Fibroblast of the conjunctiva (primary cell): Measurements from ENCODE around the gene SSPN.

Experiments used
- DNase-seq: peaks from one replicate; pipeline ENCODE4 v3.0.0-alpha.2; 2010; ENCODE audit warnings: low read depth

SSPN gene

DNA sequence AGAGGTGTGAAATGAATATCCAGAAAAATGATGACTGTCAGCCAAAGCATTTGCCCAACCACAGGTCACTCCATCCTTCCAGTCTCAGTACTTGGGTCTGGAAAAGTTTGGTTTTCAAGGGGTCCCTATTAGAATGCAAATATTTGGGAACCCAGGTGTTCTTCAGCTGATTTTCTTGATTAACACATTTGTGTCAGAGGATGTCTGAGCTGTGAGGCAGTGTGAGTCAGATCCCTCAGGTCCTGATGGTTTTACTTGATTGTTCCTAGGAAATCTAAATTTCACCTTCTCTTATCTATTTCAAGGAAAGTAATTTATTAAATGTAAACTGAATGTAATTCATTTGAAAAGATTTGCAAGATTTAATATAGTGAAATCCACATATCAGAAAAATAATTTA lies 71.5 kb downstream of the SSPN start:
- no peak for DNase-seq

DNA sequence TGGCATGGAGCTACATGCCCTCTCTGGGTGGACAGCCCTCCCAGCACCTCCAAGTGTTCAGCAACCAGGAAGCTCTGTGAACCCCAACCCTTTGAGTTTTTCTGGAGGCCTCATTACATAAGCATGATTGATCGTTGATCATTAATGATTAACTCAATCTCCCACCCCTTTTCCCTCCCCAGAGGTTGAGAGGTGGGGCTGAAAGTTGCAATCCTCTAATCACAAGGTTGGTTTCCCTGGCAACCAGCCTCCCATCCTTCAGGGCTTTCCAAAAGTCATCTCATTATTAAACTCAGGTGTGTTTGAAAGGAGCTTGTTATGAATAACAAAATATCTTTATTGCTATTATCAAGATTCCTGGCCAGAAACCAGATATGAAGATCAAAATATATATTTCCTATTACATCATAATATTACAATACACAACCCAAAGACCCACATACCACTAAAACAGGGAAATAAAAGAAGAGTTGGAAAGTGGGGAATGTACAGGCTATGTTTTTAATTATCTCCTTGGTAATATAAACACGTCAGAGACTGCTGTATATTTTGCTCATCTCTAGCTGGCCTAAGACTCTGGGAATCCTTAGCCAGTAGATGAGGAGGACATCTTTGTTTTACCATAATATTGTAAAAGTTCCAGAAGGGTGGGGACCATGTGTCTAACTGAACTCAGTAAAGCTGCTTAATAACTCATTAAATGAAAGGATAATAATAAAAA lies 73.6 kb downstream of the SSPN start:
- DNase-seq: no peak

DNA sequence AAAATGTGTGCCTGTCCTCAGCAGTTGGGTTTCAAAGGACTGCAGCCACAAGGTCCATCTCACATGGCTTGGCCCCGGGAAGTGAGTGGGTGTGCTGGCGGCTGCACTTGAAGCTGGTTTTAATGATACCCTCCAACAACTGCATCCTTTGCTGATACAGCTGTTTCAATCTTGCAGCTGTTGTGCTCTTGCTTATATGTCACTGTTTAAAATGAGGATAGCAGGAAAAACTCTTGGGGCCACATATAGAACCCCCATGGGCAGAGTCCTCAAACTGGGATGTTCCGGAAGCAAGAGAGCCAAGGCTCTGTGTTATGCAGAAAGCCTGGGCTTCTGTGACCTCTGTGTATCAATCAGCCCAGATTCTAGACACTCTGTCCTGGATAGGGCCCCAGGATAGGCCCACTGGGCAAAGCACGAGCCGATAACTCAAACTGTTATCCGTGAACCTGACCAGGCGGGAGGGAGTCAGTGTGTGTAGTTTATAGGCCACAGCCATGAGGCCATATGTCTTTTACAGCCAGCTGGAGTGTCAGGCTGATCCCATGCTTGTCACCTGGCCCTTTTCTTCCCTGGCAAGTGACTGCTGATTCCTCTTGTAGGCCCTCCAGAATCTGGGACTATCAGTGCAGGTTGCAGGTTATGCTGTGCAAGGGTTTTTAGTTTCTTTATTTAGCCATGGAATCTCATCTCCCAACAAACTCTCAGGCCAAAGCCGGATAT lies 74.3 kb downstream of the SSPN start:
- DNase-seq: no peak

DNA sequence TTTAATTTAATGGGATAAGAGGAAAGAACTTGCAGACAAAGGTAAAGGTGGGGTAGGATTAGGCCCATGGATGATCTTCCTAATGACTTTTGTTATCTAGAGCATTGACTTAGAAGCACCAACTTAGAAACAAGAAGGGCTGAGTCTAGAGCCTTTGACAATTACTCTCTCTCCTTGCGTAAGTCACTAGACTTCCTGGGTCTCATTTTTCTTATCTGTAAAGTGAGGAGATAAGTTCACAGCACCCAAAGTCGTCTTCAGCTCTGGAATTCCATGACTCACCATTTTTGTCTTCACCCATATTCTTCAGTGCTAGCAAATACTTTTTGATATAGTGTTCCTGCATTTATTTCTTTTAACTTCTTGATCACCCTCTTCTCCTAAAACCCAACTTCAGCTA lies 75.7 kb downstream of the SSPN start:
- DNase-seq: no peak

DNA sequence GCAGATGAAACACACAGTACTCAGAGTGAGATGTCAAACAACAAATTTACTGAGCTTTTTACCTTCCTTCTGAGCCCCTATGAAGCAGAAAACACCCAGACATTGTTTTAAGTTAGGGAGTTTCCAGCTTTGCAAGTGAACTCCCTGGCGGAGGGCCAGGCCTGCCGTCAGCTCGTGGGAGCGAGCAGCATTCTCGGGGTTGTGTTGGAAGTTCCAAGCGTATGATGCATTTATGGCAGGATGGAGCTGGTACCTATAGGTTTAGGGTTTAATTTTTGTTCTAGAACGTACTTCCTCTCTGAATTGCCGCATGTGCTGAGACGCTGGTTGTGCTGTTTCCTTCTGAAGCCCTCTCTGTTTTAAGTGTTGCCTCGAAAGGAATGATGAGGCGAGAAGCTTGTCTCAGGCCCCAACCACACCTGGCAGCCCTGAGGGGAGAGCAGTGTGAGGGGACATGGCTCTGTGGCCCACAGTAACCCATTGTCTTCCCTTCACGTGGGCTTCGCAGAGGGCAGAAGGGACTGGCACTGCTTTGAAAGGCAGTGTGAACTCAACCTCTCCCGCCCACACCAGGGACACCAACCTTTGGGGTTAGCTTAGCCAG lies 76.6 kb downstream of the SSPN start:
- DNase-seq: peak; percentile 69

DNA sequence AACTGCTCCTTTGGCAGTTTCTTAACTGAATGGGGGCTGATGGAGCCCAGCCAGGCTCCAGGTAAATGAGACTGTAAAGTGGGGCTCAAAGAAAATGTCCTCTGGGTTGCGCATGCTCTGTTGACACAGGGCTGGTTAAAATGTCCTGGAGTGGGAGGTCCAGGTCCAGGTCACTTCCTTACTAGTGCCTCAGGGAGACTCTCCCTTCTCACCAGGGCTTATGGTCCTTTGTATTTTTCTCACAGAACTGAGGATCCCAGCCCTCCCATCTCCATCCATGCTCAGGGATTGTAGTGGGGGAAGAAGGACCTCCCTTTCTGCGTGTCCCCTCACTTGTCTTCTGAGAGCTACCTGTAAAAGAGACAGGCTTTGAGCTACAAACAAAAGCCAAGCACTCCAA lies 77.5 kb downstream of the SSPN start:
- DNase-seq: no peak

DNA sequence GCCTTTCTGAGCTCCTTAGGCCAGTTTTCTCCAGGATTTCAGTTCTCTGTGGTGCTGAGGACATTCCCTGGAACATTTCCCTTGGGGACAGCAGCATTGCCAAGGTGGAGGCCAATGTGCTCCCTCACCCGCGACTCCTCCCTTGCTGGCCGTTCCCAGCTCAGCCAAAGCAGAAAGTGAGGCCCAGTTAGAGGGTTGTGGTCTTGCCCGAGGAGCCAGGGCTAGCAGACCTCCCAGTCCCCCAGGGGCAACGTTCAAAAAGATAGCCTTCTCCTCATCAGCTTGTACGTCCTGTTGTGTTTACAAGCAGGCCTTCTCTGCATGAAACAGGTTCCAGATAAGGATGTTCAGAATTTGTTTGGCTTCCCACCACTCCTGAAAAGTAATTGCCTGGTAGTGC lies 78.4 kb downstream of the SSPN start:
- no peak for DNase-seq

DNA sequence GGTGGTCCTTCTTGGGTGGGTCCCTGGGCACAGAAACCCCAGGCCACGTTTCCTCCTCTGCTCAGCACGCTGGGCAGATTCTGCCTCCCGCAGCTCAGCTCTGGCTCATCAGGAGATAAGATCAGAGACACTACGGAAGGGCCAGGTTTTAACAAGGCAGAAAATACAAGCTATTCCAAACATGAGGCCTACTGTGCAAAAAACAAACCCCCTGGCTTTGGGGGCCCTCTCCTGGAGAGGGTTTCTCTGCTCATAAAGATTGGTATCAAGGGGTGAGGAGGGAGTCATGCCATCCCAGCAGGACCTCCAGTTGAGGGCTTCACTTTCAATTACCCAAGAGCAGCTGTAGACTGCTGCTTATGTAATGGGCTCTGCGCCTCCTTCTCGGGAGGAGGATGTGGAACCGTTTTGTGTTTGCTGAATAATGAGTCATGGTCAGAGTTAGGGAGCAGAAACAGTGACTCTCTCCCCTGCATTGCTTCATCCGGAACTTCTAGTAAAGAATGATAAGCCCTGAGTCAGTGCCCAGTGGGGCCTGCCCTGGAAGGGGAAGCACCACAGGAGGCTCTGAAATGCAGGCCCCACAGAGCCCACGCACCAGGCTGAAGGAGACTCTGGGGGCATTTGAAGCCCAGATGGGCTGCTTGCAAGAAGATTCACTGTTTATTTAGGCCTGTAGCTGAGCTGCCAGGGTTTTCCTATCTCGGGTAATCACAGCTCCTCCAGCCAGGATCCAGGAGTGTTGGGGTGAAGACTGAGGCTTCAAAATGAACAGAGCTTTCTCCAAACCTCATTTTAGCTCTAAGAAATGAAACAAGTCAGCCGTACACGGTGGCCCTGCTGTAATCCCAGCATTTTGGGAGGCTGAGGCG lies 79.3 kb downstream of the SSPN start:
- DNase-seq: peak; percentile 94

DNA sequence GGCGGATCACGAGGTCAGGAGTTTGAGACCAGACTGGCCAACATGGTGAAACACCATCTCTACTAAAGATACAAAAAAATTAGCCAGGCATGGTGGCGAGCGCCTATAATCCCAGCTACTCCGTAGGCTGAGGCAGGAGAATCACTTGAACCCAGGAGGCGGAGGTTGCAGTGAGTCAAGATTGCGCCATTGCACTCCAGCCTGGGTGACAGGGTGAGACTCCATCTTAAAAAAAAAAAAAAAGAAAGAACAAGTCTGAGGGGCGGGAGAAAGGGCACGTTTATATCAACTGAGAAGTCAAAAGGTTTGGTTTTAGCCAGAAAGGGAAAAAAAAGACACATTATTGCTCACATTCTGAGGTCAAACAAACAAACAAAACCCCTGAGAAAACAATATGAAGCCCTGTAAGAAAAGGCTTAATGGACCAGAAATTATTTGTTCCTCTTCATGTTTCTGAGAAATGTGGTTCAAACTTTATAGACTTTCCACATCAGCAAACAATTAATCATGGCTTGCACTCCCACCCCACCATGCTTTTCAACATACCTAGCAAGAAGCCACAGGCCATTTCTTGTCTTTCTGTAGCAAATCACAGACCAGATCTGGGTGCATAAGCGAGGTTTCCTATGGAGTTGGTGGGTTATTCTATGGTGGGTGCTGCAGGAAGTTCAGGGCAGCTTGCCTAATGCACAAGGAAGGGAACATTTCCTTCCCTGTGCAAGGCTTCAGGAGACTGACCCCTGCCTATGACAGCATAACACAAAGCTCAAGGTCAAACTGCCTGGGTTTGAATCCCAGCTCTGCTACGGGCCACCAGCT lies 80.1 kb downstream of the SSPN start:
- no peak for DNase-seq

DNA sequence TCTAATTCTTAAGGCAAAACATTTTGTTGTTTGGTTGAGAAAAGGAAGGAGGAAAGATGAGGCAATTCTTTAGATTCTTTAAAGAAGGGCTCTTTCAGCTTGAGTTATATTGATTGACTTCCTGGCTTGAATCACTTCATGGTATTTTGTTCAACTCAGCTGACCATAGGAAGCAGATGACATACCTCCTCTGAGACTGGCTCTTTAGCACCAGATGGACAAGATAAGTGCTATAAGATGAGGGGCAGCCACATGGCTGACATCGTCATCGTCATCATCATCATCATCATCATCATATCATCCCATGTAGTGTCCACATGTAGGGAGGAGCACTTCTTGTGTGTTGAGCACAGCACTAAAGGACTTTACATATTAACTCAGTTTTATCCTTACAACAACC lies 81.3 kb downstream of the SSPN start:
- no peak for DNase-seq

DNA sequence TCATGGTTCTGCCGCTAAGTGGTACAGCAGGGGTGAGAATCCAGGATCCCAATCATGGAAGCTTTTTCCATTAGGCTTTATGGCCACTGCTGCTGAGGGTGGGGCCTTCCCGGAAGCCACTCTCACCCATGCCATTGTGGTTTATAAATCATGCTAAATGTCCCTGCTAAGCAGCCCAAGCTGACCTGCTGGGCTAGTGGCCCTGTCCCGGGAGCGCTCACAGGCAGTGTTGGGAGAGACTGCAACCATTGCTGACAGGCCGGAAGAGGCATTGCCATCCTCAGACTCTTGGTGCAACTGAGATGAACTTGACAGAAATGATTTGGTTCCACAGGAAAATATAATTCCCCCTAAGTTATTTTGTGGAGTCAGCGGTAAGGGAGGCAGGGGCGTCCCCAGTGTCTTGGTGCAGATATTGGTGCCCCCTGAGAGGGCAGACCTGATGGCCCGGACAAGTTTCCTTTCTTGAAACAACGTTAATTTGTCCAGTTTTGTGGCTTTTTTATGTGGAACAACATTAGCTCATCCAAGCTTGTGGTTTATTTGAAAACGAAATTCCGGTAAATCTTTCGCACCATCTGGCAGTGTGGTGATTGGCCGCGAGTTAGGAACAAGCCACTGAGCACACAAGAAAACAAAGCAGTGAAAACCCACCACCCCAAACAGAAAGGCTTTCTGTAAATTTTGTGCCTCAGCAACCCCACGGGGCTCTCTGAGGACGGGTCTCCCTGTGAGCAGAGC lies 82.3 kb downstream of the SSPN start:
- no peak for DNase-seq

DNA sequence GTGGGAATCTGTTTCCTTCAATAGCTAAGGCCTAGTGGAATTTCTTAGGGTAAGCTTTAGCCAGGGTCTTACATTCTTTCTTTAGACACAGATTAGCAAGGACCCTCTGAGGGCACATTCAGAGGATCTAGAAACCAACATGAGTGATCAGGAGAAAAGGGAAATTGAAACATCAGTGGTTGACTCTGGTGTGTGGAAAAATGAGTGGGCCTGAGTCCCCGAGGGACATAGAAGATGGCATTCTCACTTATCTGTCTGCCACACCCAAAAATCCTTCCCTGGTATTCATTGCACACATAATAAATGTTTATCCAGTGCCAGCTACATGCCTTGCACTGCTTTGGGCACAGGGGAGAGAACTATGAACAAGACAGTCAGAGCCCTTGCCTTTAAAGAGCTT lies 82.9 kb downstream of the SSPN start:
- no peak for DNase-seq

DNA sequence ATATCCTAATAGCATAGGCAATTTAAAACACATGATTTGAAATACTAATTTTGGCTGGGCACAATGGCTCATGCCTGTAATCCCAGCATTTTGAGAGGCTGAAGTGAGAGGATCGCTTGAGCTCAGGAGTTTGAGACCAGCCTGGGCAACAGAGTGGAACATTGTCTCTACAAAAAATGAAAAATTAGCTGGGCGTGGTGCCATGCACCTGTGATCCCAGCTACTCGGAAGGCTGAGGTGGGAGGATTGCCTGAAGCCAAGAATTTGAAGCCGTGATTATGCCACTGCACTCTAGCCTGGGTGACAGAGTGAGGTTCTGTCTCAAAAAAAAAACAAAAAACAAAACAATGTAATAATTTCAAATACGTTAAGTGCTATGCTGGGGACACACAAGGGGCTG lies 83.3 kb downstream of the SSPN start:
- DNase-seq: no peak

DNA sequence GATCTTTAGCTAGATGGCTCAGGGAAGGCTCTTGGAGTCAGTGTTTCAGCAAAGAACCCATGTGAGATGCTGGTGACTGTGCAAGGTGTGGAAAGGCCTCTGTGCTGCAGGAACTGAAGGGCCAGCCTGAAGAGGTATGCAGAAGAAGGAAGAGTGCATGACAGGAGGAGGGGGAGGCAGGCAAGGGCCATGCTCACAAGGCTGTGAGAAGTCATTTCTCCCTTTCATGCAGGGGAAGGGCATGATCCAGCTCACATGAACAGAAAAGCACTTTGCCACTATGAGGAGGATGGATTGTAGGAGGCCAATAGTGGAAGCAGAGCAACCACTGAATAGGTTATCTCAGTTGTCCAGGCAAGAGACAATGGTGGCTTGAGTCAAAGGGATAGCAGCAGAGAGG lies 83.7 kb downstream of the SSPN start:
- no peak for DNase-seq

DNA sequence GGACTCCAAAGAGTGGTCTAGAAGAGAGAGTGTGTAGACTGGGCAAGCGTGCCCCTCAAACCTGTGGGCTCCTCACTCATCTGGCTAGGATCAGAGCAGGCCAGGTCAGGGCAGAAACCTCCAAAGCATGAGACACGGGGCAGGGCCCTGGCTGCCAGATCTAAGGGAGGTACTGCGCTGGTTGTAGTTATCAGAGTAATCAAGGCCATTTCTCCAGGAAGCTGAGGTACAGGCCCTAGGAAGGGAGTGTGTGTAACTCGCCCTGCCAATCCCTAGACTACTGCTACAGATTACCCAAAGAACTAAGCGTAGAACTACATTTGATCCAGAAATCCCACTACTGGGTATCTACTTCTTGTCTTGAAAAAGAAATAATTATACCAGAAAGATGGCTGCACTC lies 84.5 kb downstream of the SSPN start:
- DNase-seq: no peak

DNA sequence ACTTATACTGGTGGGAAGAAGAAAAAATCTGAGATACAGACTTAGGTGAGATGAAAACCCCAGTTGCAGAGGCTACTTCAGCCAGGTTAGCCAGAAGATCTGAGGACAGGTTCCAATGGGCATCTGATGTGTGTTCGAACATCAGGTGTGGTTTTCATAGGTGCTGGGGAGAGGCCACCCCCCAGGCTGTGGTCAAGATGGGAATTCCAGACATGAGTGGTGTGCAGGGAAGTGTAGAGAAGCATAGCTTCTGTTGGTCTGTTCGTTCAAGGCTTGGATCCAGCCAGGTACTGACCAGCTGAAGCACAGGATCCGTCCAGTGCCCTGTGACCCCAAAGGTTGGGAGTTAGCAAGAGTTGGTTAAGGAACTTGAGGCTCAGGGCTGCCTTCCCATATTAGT lies 85.5 kb downstream of the SSPN start:
- DNase-seq: no peak

DNA sequence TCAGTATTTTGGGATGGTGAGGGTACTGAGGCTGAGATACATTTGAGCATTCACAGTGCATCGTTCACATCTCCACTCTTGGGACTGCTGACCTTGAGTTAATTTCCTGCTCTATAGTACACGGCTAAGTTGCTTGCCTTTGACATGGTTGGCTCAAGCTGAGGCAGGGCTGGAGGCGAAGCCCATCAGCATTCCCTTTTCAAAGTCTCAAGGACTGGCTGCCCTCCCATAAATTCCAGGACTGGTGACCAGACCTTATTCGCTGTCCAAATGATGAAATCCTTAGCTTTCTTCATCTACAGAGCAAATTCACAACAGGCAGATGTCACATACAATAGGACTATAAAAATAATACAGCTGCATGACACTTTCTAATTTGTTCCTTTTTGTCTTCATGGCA lies 85.9 kb downstream of the SSPN start:
- DNase-seq: no peak

DNA sequence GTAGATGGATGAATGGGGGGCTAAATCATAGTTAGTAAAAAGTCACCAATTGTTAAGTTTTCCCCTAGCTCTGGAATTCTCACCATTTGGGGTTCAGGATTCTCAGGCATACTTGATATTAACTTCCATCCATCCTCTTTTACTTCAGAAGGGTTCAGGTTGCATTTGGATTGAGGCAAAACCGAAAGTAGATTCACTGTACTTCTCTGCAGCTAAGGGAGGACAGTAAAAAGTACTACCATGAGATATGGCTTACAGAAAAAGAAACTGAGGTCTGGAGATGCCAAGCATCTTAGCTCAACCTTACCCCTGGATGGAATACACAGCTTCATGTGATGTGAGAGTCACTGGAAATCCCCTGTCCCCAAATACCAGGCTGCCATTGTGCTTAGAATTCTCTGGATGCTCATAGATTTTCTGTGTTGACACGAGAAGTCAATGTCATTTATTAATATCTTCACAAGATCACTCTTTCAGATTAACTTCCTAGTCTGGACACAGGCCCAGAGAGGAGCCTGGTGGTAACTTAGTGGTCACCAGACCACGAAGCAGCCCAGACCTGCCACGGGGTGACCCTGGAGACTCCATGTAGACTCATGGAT lies 87.1 kb downstream of the SSPN start:
- DNase-seq: no peak

DNA sequence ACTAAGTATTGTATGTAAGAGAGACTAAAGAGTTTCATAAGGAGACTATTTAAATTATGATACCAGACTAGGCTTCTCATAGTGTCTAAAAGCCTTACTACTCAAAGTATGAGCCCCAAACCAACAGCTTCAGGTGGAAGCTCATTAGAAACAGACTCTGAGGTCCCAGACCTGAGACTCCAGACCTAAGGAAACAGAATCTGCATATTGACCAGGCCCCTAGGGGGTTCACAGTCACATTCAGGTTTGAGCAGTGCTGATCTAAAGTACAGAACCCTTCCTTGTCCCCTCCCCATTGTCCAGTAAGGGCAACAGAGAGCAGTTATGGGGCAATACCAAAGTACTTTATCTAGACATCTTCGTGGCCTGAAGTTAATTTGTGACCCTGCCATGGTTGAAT lies 87.7 kb downstream of the SSPN start:
- DNase-seq: no peak

DNA sequence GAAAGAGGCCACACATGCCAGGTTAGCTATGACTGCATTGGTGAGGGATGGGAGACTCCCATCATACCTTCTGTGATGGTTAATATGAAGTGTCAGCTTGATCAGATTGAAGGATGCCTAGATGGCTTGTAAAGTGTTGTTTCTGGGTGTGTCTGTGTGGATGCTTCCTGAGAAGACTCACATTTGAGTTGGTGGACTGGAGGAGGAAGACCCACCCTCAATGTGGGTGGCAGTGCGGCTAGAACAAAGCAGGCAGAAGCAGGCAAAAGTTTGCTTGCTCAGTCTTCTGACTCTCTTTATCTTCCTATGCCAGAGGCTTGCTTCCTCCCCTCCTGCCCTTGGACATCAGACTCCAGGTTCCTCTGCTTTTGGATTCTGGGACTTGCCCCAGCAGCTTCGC lies 88.2 kb downstream of the SSPN start:
- DNase-seq: no peak

DNA sequence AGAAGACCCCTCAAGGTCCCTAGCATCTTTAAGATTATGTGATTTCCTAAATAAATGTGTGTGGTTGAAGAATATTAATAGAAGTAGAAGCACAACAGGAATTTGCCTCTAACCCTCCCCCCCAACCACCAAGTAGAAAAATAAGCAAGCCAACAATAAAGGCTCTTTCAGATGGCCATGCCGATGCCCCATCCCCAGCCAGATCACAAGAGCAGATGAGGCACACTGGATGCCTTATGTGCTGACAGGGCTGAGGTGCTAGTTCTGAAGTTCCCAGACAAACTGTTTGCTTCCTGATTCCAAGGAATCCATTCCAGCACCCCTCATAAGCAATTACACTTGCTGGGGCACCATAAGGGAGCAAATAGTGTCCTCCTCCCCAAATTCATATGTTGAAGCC lies 90.0 kb downstream of the SSPN start:
- DNase-seq: no peak
